ENCODE results near the gene RTCA. TPM values are rescaled to one million over a fixed set of nuclear protein-coding genes. Genes with fewer than 3 reads are reported as not detected.
"Not testable (repeated sequence)": the region's sequence is repeated elsewhere in the genome, so short reads cannot be mapped to it uniquely, and the experiment has no call there.

The RTCA gene
- total RNA-seq, 1 donor from 2014 or later = 28.7 TPM

DNA sequence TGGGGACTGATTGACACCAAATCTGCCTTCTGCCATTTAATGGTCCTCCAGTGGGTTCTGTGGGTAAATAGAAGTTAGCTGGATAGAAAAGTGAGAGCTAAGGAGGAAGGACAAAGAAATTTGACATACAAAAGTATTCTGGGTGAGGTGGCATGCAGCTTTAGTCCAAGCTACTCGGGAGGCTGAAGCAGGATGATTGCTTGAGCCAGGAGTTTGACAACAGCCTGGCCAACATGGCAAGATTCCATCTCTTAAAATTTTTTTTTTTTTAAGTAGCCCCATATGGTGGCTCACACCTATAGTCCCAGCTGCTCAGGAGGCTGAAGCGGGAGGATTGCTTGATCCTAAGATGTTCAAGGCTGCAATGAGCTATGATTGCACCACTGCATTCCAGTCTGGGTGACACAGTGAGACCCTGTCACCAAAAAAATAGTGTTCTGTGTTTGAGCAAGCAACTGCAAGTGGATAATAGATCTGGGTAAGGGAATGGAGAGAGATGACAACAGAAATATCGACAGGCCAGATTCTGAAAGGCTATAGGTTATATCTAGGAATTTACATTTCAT lies 13.4 kb downstream of the RTCA start:
- Histone ChIP-seq H3K36me3 (ENCODE audit: control insufficient read depth in 3 of 3, insufficient read depth in 3 of 3, low read length in 3 of 3) (peaks cover 16 to 33% (median 23%) of the 10 kb centered on the region in 3 donors), H3K27ac (ENCODE audit: low read depth, low read length) (peak overlapping the region; percentile 50)

DNA sequence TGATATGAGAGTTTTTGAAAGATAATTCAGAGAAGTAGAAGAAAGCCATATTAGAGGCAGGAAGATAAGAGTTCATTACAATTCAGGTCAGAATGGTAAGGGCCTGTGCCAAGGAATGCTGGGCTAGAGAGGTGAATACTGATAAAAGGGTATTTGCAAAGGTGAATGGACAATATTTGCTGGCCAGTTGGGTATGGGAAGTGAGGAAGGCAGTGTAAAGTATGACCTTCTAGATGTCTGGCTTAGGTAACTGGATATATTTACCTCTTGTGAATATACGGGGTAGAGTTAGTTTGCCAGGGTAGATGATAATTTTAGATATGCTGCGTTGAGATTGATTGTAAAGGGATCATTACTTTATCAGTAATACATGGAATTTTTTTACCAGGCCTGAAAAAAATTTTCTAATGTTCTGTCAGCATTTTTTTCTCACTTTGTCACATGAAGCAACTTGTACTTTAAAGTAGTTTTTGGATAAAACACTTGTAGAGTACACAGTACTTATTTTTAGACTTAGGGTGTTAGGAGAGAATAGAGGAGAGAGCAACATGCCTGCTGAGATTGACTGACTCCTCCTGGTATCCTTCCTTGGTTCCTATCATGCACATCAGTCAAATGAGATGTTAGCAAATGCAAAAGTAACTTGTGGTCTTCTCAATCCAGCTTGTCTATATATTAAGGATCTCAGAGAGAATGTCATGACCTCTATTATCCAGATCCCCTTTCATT lies 14.1 kb downstream of the RTCA start:
- Histone ChIP-seq H3K4me1 (ENCODE audit: control insufficient read depth in 3 of 3, insufficient read depth in 3 of 3, low read length in 3 of 3) (peaks cover 7 to 14% (median 10%) of the 10 kb centered on the region in 3 donors), H3K27ac (ENCODE audit: low read depth, low read length) (peak overlapping the region; percentile 50), H3K4me3 (ENCODE audit: low read length in 3 of 3) (no peak overlapping the region), H3K9me3 (ENCODE audit: control insufficient read depth in 3 of 3, low read length in 3 of 3) (no peaks in the 10 kb centered on the region), H3K36me3 (ENCODE audit: control insufficient read depth in 3 of 3, insufficient read depth in 3 of 3, low read length in 3 of 3) (peaks cover 15 to 37% (median 25%) of the 10 kb centered on the region in 3 donors), H3K27me3 (ENCODE audit: control insufficient read depth in 3 of 3, insufficient read depth in 3 of 3, low read length in 3 of 3) (no peaks in the 10 kb centered on the region), H3K9ac (ENCODE audit: low read depth in 1 of 3, low read length in 3 of 3) (no peak overlapping the region)

More for the DNA sequence above, 13.4 kb downstream of the RTCA start:
- no peak overlapping the region for H3K4me3 ChIP-seq (ENCODE audit: low read length in 3 of 3)
- no peaks in the 10 kb centered on the region for H3K9me3 ChIP-seq (ENCODE audit: control insufficient read depth in 3 of 3, low read length in 3 of 3)
- H3K9ac ChIP-seq (ENCODE audit: low read depth in 1 of 3, low read length in 3 of 3) = no peak overlapping the region
- H3K4me1 ChIP-seq (ENCODE audit: control insufficient read depth in 3 of 3, insufficient read depth in 3 of 3, low read length in 3 of 3) = peaks cover 7 to 14% (median 10%) of the 10 kb centered on the region in 3 donors
- H3K27me3 ChIP-seq (ENCODE audit: control insufficient read depth in 3 of 3, insufficient read depth in 3 of 3, low read length in 3 of 3) = no peaks in the 10 kb centered on the region

DNA sequence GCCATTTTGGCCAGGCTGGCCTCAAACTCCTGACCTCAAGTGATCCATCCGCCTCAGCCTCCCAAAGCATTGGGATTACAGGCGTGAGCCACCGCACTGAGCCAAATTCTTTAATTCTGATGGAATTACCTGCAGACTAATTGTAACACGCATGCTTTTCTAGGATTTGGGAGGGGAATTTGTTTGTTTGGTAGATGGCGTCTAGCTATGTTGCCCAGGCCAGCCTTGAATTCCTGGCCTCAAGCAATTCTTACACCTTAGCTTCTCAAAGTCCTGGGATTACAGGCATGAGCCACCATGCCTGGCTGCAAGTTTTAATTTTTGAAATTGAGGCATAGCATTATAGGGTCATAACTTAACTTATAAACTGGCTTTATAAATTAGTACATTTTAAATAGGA lies 18.6 kb downstream of the RTCA start:
- Histone ChIP-seq H3K4me3 (ENCODE audit: low read length in 3 of 3) (no peak overlapping the region), H3K36me3 (ENCODE audit: control insufficient read depth in 3 of 3, insufficient read depth in 3 of 3, low read length in 3 of 3) (peaks cover 7 to 37% (median 28%) of the 10 kb centered on the region in 3 donors), H3K4me1 (ENCODE audit: control insufficient read depth in 3 of 3, insufficient read depth in 3 of 3, low read length in 3 of 3) (peaks cover 4 to 8% (median 7%) of the 10 kb centered on the region in 3 donors), H3K27me3 (ENCODE audit: control insufficient read depth in 3 of 3, insufficient read depth in 3 of 3, low read length in 3 of 3) (no peaks in the 10 kb centered on the region), H3K27ac (ENCODE audit: low read depth, low read length) (no peak overlapping the region), H3K9me3 (ENCODE audit: control insufficient read depth in 3 of 3, low read length in 3 of 3) (no peaks in the 10 kb centered on the region), H3K9ac (ENCODE audit: low read depth in 1 of 3, low read length in 3 of 3) (no peak overlapping the region)

DNA sequence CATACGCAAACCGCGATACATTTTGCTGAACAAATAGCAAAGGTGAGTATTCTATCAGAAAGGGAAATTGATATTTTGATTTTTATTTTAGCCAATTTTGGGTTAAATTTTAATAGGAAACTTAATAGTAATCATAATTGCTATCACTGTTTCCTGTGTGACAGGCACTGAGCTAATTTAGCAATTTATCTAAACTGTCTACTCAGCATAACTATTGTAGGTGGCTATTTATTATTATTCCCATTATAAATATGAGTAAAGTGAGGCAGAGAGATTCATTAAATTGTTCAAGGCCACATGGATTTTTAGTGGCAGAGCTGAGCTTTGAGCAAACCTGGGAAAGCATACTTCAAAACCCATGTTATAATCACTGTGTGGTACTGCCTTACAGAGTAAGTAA lies 21.1 kb downstream of the RTCA start:
- H3K27ac ChIP-seq (ENCODE audit: low read depth, low read length) = no peak overlapping the region
- no peaks in the 10 kb centered on the region for H3K4me1 ChIP-seq (ENCODE audit: control insufficient read depth in 3 of 3, insufficient read depth in 3 of 3, low read length in 3 of 3)
- H3K36me3 ChIP-seq (ENCODE audit: control insufficient read depth in 3 of 3, insufficient read depth in 3 of 3, low read length in 3 of 3) = peaks cover 16 to 58% (median 38%) of the 10 kb centered on the region in 3 donors
- no peak overlapping the region for H3K9ac ChIP-seq (ENCODE audit: low read depth in 1 of 3, low read length in 3 of 3)
- no peaks in the 10 kb centered on the region for H3K27me3 ChIP-seq (ENCODE audit: control insufficient read depth in 3 of 3, insufficient read depth in 3 of 3, low read length in 3 of 3)
- no peaks in the 10 kb centered on the region for H3K9me3 ChIP-seq (ENCODE audit: control insufficient read depth in 3 of 3, low read length in 3 of 3)
- no peak overlapping the region for H3K4me3 ChIP-seq (ENCODE audit: low read length in 3 of 3)

DNA sequence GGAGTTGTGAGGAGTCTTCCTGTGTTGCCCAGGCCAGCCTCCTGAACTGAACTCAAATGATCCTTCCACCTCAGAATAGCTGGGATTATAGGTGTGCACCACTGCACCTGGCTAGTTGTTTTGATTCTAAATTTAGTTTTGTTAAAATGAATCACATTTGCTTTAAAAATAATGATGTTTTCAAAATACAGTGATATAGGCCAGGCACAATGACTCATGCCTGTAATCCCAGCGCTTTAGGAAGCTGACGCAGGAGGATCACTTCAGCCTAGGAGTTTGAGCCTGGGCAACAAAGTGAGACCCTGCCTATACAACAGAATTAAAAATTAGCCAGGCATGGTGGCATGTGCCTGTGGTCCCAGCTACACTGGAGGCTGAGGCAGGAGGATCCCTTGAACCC lies 24.3 kb downstream of the RTCA start:
- H3K27me3 ChIP-seq (ENCODE audit: control insufficient read depth in 3 of 3, insufficient read depth in 3 of 3, low read length in 3 of 3) = no peaks in the 10 kb centered on the region
- H3K9ac ChIP-seq (ENCODE audit: low read depth in 1 of 3, low read length in 3 of 3) = no peak overlapping the region
- H3K9me3 ChIP-seq (ENCODE audit: control insufficient read depth in 3 of 3, low read length in 3 of 3) = no peaks in the 10 kb centered on the region
- peaks cover 14 to 46% (median 34%) of the 10 kb centered on the region in 3 donors for H3K36me3 ChIP-seq (ENCODE audit: control insufficient read depth in 3 of 3, insufficient read depth in 3 of 3, low read length in 3 of 3)
- no peak overlapping the region for H3K27ac ChIP-seq (ENCODE audit: low read depth, low read length)
- H3K4me3 ChIP-seq (ENCODE audit: low read length in 3 of 3) = no peak overlapping the region
- H3K4me1 ChIP-seq (ENCODE audit: control insufficient read depth in 3 of 3, insufficient read depth in 3 of 3, low read length in 3 of 3) = no peaks in the 10 kb centered on the region

DNA sequence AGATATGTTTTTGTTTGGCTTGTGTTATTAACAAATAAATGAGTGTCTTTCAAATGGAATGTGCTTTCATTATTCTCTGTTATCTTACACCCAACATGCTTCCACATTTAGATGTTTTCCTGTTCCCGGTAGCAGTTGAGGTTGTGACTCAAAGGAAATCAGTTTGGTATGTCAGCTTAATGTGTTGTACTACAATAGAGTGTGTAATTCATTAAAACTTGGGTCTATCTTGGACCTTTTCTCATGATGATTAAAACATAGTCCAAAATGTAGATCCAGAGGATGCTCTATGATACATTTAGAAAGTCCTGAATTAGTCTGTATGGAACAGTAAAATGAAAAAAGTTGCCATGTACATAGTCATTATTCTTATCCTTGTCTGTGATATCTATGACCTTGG lies 26.7 kb downstream of the RTCA start:
- no peak overlapping the region for H3K4me3 ChIP-seq (ENCODE audit: low read length in 3 of 3)
- no peaks in the 10 kb centered on the region for H3K4me1 ChIP-seq (ENCODE audit: control insufficient read depth in 3 of 3, insufficient read depth in 3 of 3, low read length in 3 of 3)
- no peaks in the 10 kb centered on the region for H3K9me3 ChIP-seq (ENCODE audit: control insufficient read depth in 3 of 3, low read length in 3 of 3)
- H3K9ac ChIP-seq (ENCODE audit: low read depth in 1 of 3, low read length in 3 of 3) = no peak overlapping the region
- no peaks in the 10 kb centered on the region for H3K27me3 ChIP-seq (ENCODE audit: control insufficient read depth in 3 of 3, insufficient read depth in 3 of 3, low read length in 3 of 3)
- H3K27ac ChIP-seq (ENCODE audit: low read depth, low read length) = no peak overlapping the region
- H3K36me3 ChIP-seq (ENCODE audit: control insufficient read depth in 3 of 3, insufficient read depth in 3 of 3, low read length in 3 of 3) = peaks cover 10 to 33% (median 22%) of the 10 kb centered on the region in 3 donors

DNA sequence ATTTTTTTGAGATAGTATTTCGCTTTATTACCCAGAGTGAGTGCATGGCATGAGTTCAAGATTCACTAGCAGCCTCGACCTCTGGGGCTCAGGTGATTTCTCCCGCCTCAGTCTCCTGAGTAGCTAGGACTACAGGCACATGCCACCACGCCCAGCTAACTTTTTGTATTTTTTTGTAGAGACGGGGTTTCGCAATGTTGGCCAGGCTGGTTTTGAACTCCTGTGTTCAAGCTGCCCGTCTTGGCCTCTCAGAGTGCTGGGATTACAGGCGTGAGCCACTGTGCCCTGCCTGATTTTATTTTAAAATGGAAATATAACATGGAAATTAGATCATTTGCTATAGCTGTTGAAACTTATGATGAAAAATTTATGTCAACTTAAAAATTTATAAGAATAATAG lies 30.1 kb downstream of the RTCA start:
- Histone ChIP-seq H3K4me1 (ENCODE audit: control insufficient read depth in 3 of 3, insufficient read depth in 3 of 3, low read length in 3 of 3) (no peaks in the 10 kb centered on the region), H3K4me3 (ENCODE audit: low read length in 3 of 3) (no peak overlapping the region), H3K9ac (ENCODE audit: low read depth in 1 of 3, low read length in 3 of 3) (no peak overlapping the region), H3K9me3 (ENCODE audit: control insufficient read depth in 3 of 3, low read length in 3 of 3) (no peaks in the 10 kb centered on the region), H3K27me3 (ENCODE audit: control insufficient read depth in 3 of 3, insufficient read depth in 3 of 3, low read length in 3 of 3) (no peaks in the 10 kb centered on the region), H3K27ac (ENCODE audit: low read depth, low read length) (no peak overlapping the region), H3K36me3 (ENCODE audit: control insufficient read depth in 3 of 3, insufficient read depth in 3 of 3, low read length in 3 of 3) (peaks cover 0 to 8% (median 6%) of the 10 kb centered on the region in 3 donors)

DNA sequence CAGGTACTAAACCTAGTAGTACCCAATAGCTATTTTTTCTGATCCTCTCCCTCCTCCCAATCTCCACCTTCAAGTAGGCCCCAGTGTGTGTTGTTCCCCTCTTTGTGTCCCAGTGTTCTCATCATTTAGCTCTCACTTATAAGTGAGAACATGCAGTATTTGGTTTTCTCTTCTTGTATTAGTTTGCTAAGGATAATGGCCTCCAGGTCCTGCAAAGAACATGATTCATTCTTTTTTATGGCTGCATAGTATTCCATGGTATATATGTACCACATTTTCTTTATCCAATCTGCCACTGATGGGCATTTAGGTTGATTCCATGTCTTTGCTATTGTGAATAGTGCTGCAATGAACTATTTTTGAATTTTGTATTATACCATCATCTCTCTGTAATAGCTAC lies 31.0 kb downstream of the RTCA start:
- H3K4me1 ChIP-seq (ENCODE audit: control insufficient read depth in 3 of 3, insufficient read depth in 3 of 3, low read length in 3 of 3); H3K9ac ChIP-seq (ENCODE audit: low read depth in 1 of 3, low read length in 3 of 3); H3K9me3 ChIP-seq (ENCODE audit: control insufficient read depth in 3 of 3, low read length in 3 of 3); H3K36me3 ChIP-seq (ENCODE audit: control insufficient read depth in 3 of 3, insufficient read depth in 3 of 3, low read length in 3 of 3); H3K27ac ChIP-seq (ENCODE audit: low read depth, low read length); H3K4me3 ChIP-seq (ENCODE audit: low read length in 3 of 3); H3K27me3 ChIP-seq (ENCODE audit: control insufficient read depth in 3 of 3, insufficient read depth in 3 of 3, low read length in 3 of 3): not testable (repeated sequence)

DNA sequence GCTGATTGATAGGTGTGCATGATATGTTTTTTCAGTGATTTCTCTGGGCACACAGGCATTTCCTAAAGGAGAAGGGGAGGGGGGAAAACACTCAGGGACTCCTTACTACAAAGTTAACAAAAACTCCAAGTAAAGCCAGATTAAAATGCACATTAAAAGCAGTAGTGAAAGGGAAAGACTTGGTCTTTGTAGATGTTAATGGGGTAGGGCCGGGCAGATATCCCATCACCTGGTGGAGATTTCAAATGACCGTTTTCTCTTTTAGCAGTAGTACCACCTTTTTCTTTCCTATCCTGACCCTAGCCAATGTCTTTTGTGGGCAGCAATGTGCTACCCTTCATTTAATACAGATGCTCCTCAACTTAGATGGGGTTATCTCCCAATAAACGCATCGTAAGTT lies 32.5 kb downstream of the RTCA start:
- no peak overlapping the region for H3K4me3 ChIP-seq (ENCODE audit: low read length in 3 of 3)
- H3K27me3 ChIP-seq (ENCODE audit: control insufficient read depth in 3 of 3, insufficient read depth in 3 of 3, low read length in 3 of 3) = no peaks in the 10 kb centered on the region
- H3K4me1 ChIP-seq (ENCODE audit: control insufficient read depth in 3 of 3, insufficient read depth in 3 of 3, low read length in 3 of 3) = no peaks in the 10 kb centered on the region
- H3K9ac ChIP-seq (ENCODE audit: low read depth in 1 of 3, low read length in 3 of 3) = no peak overlapping the region
- peaks cover 0 to 1% (median 0%) of the 10 kb centered on the region in 3 donors for H3K36me3 ChIP-seq (ENCODE audit: control insufficient read depth in 3 of 3, insufficient read depth in 3 of 3, low read length in 3 of 3)
- no peak overlapping the region for H3K27ac ChIP-seq (ENCODE audit: low read depth, low read length)
- no peaks in the 10 kb centered on the region for H3K9me3 ChIP-seq (ENCODE audit: control insufficient read depth in 3 of 3, low read length in 3 of 3)

DNA sequence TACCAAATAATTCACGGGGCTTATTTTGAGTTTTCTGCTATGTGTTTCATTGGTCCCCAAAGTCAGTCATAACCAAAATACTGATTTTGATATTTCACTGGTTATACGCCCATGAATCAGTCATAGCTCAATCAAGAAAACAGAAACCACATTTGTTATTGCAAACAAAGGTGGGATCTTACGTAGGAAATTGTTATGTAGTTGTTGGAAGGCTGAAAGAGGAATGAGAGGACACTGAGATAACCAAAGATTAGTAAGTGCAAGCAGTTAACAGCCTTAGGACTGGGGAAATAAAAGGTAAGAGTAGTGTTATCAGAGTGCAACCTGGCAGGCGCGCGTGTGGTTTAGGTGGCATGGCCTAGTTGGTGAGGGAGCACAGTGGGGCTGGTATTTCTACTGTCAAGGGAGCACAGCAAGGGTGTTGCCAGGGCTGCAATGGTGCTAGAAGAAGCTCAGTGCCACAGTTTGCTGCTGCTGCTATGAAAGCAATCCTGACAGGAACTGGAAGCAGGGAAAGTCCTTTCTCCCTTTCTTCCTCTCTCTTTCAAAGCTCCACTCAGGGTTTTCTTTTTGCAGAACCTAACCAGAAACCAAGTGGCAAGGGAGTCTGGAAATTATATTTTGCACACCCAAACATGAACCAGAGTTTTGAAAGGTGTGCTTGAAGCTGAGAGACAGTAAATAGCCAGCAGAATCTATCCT lies 33.7 kb downstream of the RTCA start:
- H3K4me3 ChIP-seq (ENCODE audit: low read length in 3 of 3) = no peak overlapping the region
- H3K9ac ChIP-seq (ENCODE audit: low read depth in 1 of 3, low read length in 3 of 3) = no peak overlapping the region
- H3K27ac ChIP-seq (ENCODE audit: low read depth, low read length) = no peak overlapping the region
- no peaks in the 10 kb centered on the region for H3K9me3 ChIP-seq (ENCODE audit: control insufficient read depth in 3 of 3, low read length in 3 of 3)
- no peaks in the 10 kb centered on the region for H3K27me3 ChIP-seq (ENCODE audit: control insufficient read depth in 3 of 3, insufficient read depth in 3 of 3, low read length in 3 of 3)
- H3K36me3 ChIP-seq (ENCODE audit: control insufficient read depth in 3 of 3, insufficient read depth in 3 of 3, low read length in 3 of 3) = no peaks in the 10 kb centered on the region
- no peaks in the 10 kb centered on the region for H3K4me1 ChIP-seq (ENCODE audit: control insufficient read depth in 3 of 3, insufficient read depth in 3 of 3, low read length in 3 of 3)
